SK-N-SH (cell line): ENCODE data around the gene MYO9A.

ENCODE experiments used
- CTCF ChIP-seq: fragments of 200-600 bp; sonication (generic); IDR thresholded peaks from 2 replicates; pipeline ENCODE4 v1.6.1; 2017; ENCODE audit warnings: antibody characterized with exemption, mild to moderate bottlenecking, moderate library complexity
- FOSL2 ChIP-seq: IDR thresholded peaks from 2 replicates; pipeline ENCODE4 v1.4.0; 2012; ENCODE audit warnings: low read depth, mild to moderate bottlenecking, moderate library complexity, borderline replicate concordance
- FOXJ3 ChIP-seq: sonication (generic); formaldehyde crosslinking; IDR thresholded peaks from 2 replicates; pipeline ENCODE4 v1.5.1; 2020; ENCODE audit warnings: mild to moderate bottlenecking, missing genetic modification reagents
- IRF3 ChIP-seq: fragments of 150-350 bp; IDR thresholded peaks from 2 replicates; pipeline ENCODE4 v1.6.1; 2016; ENCODE audit warnings: mild to moderate bottlenecking, low read depth, low read length
- POLR2AphosphoS5 ChIP-seq: IDR thresholded peaks from 2 replicates; pipeline ENCODE4 v1.6.1; 2012; ENCODE audit warnings: low read depth, low read length
- REST ChIP-seq: IDR thresholded peaks from 2 replicates; pipeline ENCODE4 v1.6.1; 2012; ENCODE audit warnings: mild to moderate bottlenecking, low read depth, low read length, moderate library complexity
- SIN3A ChIP-seq: IDR thresholded peaks from 2 replicates; pipeline ENCODE4 v1.6.1; 2012; ENCODE audit warnings: low read depth, mild to moderate bottlenecking, low read length, moderate library complexity, borderline replicate concordance
- SMC3 ChIP-seq: IDR thresholded peaks from 2 replicates; pipeline ENCODE4 v1.6.1; 2012; ENCODE audit warnings: low read depth, low read length, improper control_type of control experiment

- TF ChIP-seq FOSL2 (no peak), SMC3 (no peak), IRF3 (no peak), CTCF (no peak), POLR2AphosphoS5 (no peak), REST (no peak), FOXJ3 (CRISPR knock-in tag) (no peak), SIN3A (no peak)
Observed at GRCh38 chr15:71841563-71841962, 276.4 kb downstream of the MYO9A start.
